ENCODE data around the gene GRHL1. TPM values are rescaled to one million over a fixed set of nuclear protein-coding genes. Genes with fewer than 3 reads are reported as not detected.
A peak's percentile ranks its signal among the peaks of the same experiment; 100 is the strongest.

GRHL1 gene
- total RNA-seq, 1 donor, result 0.36 TPM

DNA sequence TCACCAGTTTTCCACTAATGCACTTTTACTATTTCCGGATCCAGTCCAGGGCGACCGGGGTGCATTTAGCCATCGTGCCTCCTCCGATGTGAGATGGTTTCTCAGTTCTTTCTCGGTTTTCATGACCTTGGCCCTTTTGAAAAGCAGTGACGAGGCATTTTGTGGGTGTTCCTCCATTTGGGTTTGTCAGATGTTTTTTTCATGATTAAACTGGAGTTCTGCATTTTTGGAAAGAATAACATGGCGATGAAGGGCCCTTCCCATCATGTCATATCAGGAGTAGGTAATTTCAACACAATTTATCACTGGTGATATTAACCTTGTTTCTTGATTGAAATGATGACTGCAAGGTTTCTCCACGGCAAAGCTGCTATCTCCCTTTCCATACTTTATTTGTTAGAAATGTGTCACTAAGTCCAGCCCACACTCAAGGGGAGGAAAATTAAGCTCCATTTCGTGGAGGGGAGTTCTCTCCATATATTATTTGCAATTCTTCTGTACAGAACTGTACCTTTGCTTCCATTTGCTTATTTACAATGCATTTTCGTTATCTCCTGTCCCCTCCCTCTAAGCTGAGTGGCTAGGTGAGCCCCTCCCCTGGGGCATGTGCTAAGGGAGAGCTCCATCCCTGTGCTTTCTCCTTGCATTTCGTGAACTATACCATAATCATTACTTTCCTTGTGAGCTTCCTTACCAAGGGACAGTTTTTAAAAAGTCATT is 83.0 kb downstream of the GRHL1 start:
- Histone ChIP-seq H3K4me1 (ENCODE audit: insufficient read depth, low read length) (peaks cover 31% of the 10 kb centered on the region), H3K27me3 (ENCODE audit: insufficient read depth, low read length) (peaks cover 3% of the 10 kb centered on the region), H3K4me3 (ENCODE audit: insufficient read depth, low read length) (no peak overlapping the region), H3K36me3 (ENCODE audit: insufficient read depth, low read length) (no peaks in the 10 kb centered on the region), H3K9me3 (ENCODE audit: low read depth, low read length) (no peaks in the 10 kb centered on the region), H2AFZ (ENCODE audit: low read length) (no peak overlapping the region), H3K4me2 (ENCODE audit: insufficient read depth, low read length) (no peak overlapping the region), H3K27ac (ENCODE audit: low read depth, low read length) (no peak overlapping the region), H3K79me2 (ENCODE audit: insufficient read depth, low read length) (no peaks in the 10 kb centered on the region), H4K20me1 (ENCODE audit: insufficient read depth, low read length) (no peaks in the 10 kb centered on the region)
- peak; percentile 31 for DNase-seq (ENCODE audit: insufficient read length, low spot score, missing footprints)
- TF ChIP-seq, protein P1, sequence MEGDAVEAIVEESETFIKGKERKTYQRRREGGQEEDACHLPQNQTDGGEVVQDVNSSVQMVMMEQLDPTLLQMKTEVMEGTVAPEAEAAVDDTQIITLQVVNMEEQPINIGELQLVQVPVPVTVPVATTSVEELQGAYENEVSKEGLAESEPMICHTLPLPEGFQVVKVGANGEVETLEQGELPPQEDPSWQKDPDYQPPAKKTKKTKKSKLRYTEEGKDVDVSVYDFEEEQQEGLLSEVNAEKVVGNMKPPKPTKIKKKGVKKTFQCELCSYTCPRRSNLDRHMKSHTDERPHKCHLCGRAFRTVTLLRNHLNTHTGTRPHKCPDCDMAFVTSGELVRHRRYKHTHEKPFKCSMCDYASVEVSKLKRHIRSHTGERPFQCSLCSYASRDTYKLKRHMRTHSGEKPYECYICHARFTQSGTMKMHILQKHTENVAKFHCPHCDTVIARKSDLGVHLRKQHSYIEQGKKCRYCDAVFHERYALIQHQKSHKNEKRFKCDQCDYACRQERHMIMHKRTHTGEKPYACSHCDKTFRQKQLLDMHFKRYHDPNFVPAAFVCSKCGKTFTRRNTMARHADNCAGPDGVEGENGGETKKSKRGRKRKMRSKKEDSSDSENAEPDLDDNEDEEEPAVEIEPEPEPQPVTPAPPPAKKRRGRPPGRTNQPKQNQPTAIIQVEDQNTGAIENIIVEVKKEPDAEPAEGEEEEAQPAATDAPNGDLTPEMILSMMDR (IDR thresholded peaks at IDR 0.05; ENCODE audit: extremely low read depth, low read depth, low read length), result no peak

DNA sequence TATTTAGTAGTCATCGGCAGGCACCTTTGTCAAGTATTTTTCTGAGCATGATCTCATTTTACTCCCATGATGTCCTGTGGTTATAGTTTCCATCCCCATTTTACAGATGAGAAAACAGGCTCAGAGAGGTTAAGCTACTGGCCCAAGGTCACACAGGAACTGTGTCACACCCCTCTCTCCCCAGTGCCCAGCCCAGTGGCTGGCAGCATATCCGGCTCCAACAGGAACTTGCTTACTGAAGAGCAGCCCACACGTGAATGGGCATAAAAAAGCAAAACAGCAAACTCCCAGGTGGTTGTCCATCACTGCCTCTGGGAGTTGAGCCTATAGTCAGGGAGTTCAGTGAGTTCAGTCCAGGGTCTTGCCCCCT is 83.5 kb downstream of the GRHL1 start:
- Histone ChIP-seq H3K9me3 (ENCODE audit: low read depth, low read length) (no peaks in the 10 kb centered on the region), H3K36me3 (ENCODE audit: insufficient read depth, low read length) (no peaks in the 10 kb centered on the region), H3K4me3 (ENCODE audit: insufficient read depth, low read length) (no peak overlapping the region), H3K27me3 (ENCODE audit: insufficient read depth, low read length) (peaks cover 2% of the 10 kb centered on the region), H2AFZ (ENCODE audit: low read length) (no peak overlapping the region), H3K27ac (ENCODE audit: low read depth, low read length) (no peak overlapping the region), H4K20me1 (ENCODE audit: insufficient read depth, low read length) (no peaks in the 10 kb centered on the region), H3K4me1 (ENCODE audit: insufficient read depth, low read length) (peaks cover 36% of the 10 kb centered on the region), H3K4me2 (ENCODE audit: insufficient read depth, low read length) (no peak overlapping the region), H3K79me2 (ENCODE audit: insufficient read depth, low read length) (no peaks in the 10 kb centered on the region)
- peak; percentile 67 for DNase-seq (ENCODE audit: insufficient read length, low spot score, missing footprints)
- TF ChIP-seq, protein P1 (IDR thresholded peaks at IDR 0.05; ENCODE audit: extremely low read depth, low read depth, low read length), result no peak

DNA sequence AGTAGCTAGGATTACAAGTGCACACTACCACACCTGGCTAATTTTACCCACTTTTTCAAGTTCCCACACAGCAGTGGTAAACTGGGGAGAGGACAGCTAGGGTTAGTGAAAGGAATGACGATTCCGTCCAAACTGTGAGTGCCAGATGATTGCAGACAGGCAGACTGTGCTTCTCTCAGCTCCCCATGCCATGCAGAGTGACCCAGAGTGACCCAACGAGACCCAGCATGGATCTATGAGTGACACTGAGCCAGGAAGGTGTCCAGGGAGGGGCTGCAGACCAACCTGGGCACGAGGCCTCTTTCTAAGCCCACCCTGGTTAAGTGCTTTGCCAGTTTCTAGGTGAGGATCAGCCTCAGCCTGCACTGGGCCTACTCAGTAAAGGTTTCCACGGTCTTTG is 84.1 kb downstream of the GRHL1 start:
- H3K9me3 ChIP-seq (ENCODE audit: low read depth, low read length), result no peaks in the 10 kb centered on the region
- H3K4me1 ChIP-seq (ENCODE audit: insufficient read depth, low read length), result peaks cover 37% of the 10 kb centered on the region
- no peaks in the 10 kb centered on the region for H3K27me3 ChIP-seq (ENCODE audit: insufficient read depth, low read length)
- H3K36me3 ChIP-seq (ENCODE audit: insufficient read depth, low read length), result no peaks in the 10 kb centered on the region
- H3K27ac ChIP-seq (ENCODE audit: low read depth, low read length), result peak overlapping the region; percentile 37
- H3K4me2 ChIP-seq (ENCODE audit: insufficient read depth, low read length), result no peak overlapping the region
- H4K20me1 ChIP-seq (ENCODE audit: insufficient read depth, low read length), result no peaks in the 10 kb centered on the region
- TF ChIP-seq, protein P1 (IDR thresholded peaks at IDR 0.05; ENCODE audit: extremely low read depth, low read depth, low read length), result no peak
- no peak overlapping the region for H3K4me3 ChIP-seq (ENCODE audit: insufficient read depth, low read length)
- no peaks in the 10 kb centered on the region for H3K79me2 ChIP-seq (ENCODE audit: insufficient read depth, low read length)
- peak overlapping the region; percentile 56 for H2AFZ ChIP-seq (ENCODE audit: low read length)
- no peak for DNase-seq (ENCODE audit: insufficient read length, low spot score, missing footprints)

DNA sequence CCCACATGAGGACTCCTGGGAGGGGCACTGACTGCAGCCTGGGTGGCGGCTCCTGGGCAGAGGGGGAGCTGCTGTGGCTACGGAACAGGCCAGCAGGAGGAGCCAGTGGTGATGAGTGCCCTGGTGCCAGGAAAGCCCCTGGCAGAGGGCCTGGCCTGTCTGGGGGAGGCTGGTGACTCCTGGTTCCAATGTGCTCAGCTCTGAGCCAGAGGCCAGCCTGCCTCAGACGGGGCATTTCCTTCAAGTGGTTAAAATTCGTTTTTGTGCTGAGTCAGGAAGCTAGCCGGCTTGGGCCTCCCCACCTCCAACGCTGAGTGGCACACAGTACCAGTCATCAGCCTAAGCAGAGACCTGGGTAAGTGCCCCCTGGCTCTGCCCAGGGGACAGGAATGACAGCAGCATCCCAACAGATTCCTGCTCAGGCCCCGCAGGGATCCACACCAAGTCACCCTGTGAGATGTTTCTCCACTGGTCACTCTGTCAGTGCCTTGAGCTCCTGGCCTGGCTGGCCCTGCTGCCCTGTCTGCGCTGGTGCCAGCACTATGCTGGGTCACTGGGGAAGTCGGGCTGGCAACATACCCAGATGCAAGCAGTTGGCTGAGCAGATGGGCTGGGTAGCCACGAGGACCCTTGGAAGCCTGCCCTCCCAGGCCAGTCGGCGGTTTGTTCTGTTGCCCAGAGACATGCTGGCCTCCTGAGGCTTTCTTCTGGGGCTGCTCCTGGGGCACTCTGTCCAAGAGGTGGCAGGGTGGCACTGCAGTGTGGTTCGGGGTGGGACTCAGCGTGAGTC is 84.8 kb downstream of the GRHL1 start:
- Histone ChIP-seq H3K27ac (ENCODE audit: low read depth, low read length) (peak overlapping the region; percentile 74), H4K20me1 (ENCODE audit: insufficient read depth, low read length) (no peaks in the 10 kb centered on the region), H3K4me3 (ENCODE audit: insufficient read depth, low read length) (no peak overlapping the region), H3K9me3 (ENCODE audit: low read depth, low read length) (no peaks in the 10 kb centered on the region), H3K27me3 (ENCODE audit: insufficient read depth, low read length) (no peaks in the 10 kb centered on the region), H3K36me3 (ENCODE audit: insufficient read depth, low read length) (no peaks in the 10 kb centered on the region), H3K79me2 (ENCODE audit: insufficient read depth, low read length) (no peaks in the 10 kb centered on the region), H3K4me1 (ENCODE audit: insufficient read depth, low read length) (peaks cover 37% of the 10 kb centered on the region), H3K4me2 (ENCODE audit: insufficient read depth, low read length) (peak overlapping the region; percentile 46), H2AFZ (ENCODE audit: low read length) (peak overlapping the region; percentile 56)
- DNase-seq (ENCODE audit: insufficient read length, low spot score, missing footprints), result peak; percentile 96
- TF ChIP-seq, protein P1 (IDR thresholded peaks at IDR 0.05; ENCODE audit: extremely low read depth, low read depth, low read length), result peak; percentile 57

Data from osteoblast (primary cell).